Right kidney (tissue), 1 donor: ENCODE measurements around the gene ARHGAP27.
"Not testable (repeated sequence)": the region's sequence is repeated elsewhere in the genome, so short reads cannot be mapped to it uniquely, and the experiment has no call there.

Source experiments
- DNase-seq: peaks from one replicate; pipeline ENCODE4 v3.0.0-alpha.2; 2016

Gene ARHGAP27

GRCh38 chr17:45361976-45362375, 70.7 kb downstream of the ARHGAP27 start:
- DNase-seq, result no peak

GRCh38 chr17:45361451-45361850, 71.2 kb downstream of the ARHGAP27 start:
- DNase-seq, result no peak

- DNase-seq, result no peak
Measured at GRCh38 chr17:45357364-45357997, 75.2 kb downstream of the ARHGAP27 start.

- no peak for DNase-seq
Measured at GRCh38 chr17:45355087-45355486, 77.6 kb downstream of the ARHGAP27 start.

GRCh38 chr17:45353043-45353442, 79.6 kb downstream of the ARHGAP27 start:
- no peak for DNase-seq

GRCh38 chr17:45351831-45352230, 80.8 kb downstream of the ARHGAP27 start:
- no peak for DNase-seq

- no peak for DNase-seq
Measured at GRCh38 chr17:45347444-45347843, 85.2 kb downstream of the ARHGAP27 start.

- DNase-seq, result no peak
Measured at GRCh38 chr17:45346216-45347015, 86.3 kb downstream of the ARHGAP27 start.

- DNase-seq, result no peak
Measured at GRCh38 chr17:45345554-45346215, 87.0 kb downstream of the ARHGAP27 start.

- no peak for DNase-seq
Measured at GRCh38 chr17:45345246-45345553, 87.5 kb downstream of the ARHGAP27 start.

- DNase-seq, result not testable (repeated sequence)
Measured at GRCh38 chr17:45343967-45344664, 88.6 kb downstream of the ARHGAP27 start.
